Endothelial cell of umbilical vein (primary cell): ENCODE results near the gene FOLR2.

ENCODE experiments used
- CTCF ChIP-seq, 2 donors: IDR thresholded peaks; 1 replicate in 1 of 2; 2 replicates in 1 of 2; pipeline ENCODE4 v1.5.1; 2011; ENCODE audit warnings: low read length in 2 of 2, mild to moderate bottlenecking in 2 of 2, moderate library complexity in 2 of 2, control low read depth in 1 of 2, inconsistent platforms in 1 of 2, low read depth in 1 of 2; ENCODE audit not compliant: insufficient read depth in 1 of 2; ENCODE audit errors: extremely low read depth in 1 of 2
- EZH2 ChIP-seq: IDR thresholded peaks from 2 replicates; pipeline ENCODE4 v1.6.1; 2012; ENCODE audit warnings: borderline replicate concordance, low read depth, mild to moderate bottlenecking, moderate library complexity, low read length, inconsistent platforms; ENCODE audit not compliant: severe bottlenecking
- GATA2 ChIP-seq: IDR thresholded peaks from 2 replicates; pipeline ENCODE4 v1.7.0; 2011; ENCODE audit warnings: low read depth, mild to moderate bottlenecking, moderate library complexity, mixed read lengths, low read length; ENCODE audit not compliant: insufficient read length, insufficient read depth
- JUN ChIP-seq: IDR thresholded peaks from 2 replicates; pipeline ENCODE4 v1.6.1; 2011; ENCODE audit warnings: borderline replicate concordance, low read depth; ENCODE audit not compliant: insufficient read length, insufficient read depth
- MAX ChIP-seq: IDR thresholded peaks from 2 replicates; pipeline ENCODE4 v1.6.1; 2011; ENCODE audit not compliant: insufficient read depth, insufficient read length
- MYC ChIP-seq: IDR thresholded peaks from one replicate; pipeline ENCODE4 v1.6.1; 2011; ENCODE audit warnings: mild to moderate bottlenecking, low read depth, low read length
- POLR2A ChIP-seq: IDR thresholded peaks from 2 replicates; pipeline ENCODE4 v1.6.1; 2012; ENCODE audit warnings: low read depth, mild to moderate bottlenecking, control low read depth, low read length
- POLR2AphosphoS5 ChIP-seq: IDR thresholded peaks from 2 replicates; pipeline ENCODE4 v1.6.1; 2012; ENCODE audit warnings: low read depth, mild to moderate bottlenecking, control low read depth, low read length, moderate library complexity; ENCODE audit not compliant: insufficient read depth

- TF ChIP-seq CTCF (IDR thresholded peaks at IDR 0.05; ENCODE audit: extremely low read depth in 1 of 2, insufficient read depth in 1 of 2, low read depth in 1 of 2, low read length in 2 of 2) (no peak), POLR2A (no peak), POLR2AphosphoS5 (no peak), EZH2 (no peak), MAX (no peak), MYC (no peak), GATA2 (no peak), JUN (no peak)
Measured at GRCh38 chr11:72231396-72232259, 15.0 kb downstream of the FOLR2 start.
